Brain microvascular endothelial cell (primary cell): ENCODE data around the gene PAN3.

Experiments
- DNase-seq: peaks from one replicate; pipeline ENCODE4 v3.0.0-alpha.2; 2020
- H3K27ac ChIP-seq: fragments of 250-450 bp; sonication (Bioruptor Pico); 2 replicates; pipeline ENCODE4 v1.5.1; 2020; ENCODE audit warnings: mild to moderate bottlenecking, moderate library complexity
- H3K27me3 ChIP-seq: fragments of 250-450 bp; sonication (Bioruptor Pico); replicated peaks from 2 replicates; pipeline ENCODE4 v1.5.1; 2020; ENCODE audit warnings: mild to moderate bottlenecking
- H3K36me3 ChIP-seq: fragments of 250-450 bp; sonication (Bioruptor Pico); replicated peaks from 2 replicates; pipeline ENCODE4 v1.5.1; 2020; ENCODE audit warnings: mild to moderate bottlenecking
- H3K4me3 ChIP-seq: 2 replicates; pipeline ENCODE4 v1.5.1; 2011; ENCODE audit warnings: low read depth, mild to moderate bottlenecking, control low read depth, low read length, moderate library complexity
- CTCF ChIP-seq: IDR thresholded peaks from 2 replicates; pipeline ENCODE4 v1.5.1; 2011; ENCODE audit warnings: low read depth, mild to moderate bottlenecking, moderate library complexity, low read length, control low read depth, inconsistent platforms; ENCODE audit errors: missing control alignments
- in situ Hi-C: cut with HindIII; loops from 2 replicates; pipeline ENCODE4 v1.10.0; 2017; ENCODE audit warnings: low sequenced_read_pairs, low pct_ligation_motif_present

PAN3 gene

GRCh38 chr13:28117689-28118377 lies 20.5 kb upstream of the PAN3 start:
- H3K27ac ChIP-seq = no peak overlapping the region
- H3K27me3 ChIP-seq = no peaks in the 10 kb centered on the region
- no peaks in the 10 kb centered on the region for H3K36me3 ChIP-seq
- no peak for DNase-seq
- H3K4me3 ChIP-seq = no peak overlapping the region
- no peak for TF ChIP-seq CTCF
- in situ Hi-C loops = no loop called here

GRCh38 chr13:28120317-28120716 lies 18.0 kb upstream of the PAN3 start:
- Histone ChIP-seq H3K27ac (no peak overlapping the region), H3K4me3 (no peak overlapping the region), H3K27me3 (no peaks in the 10 kb centered on the region), H3K36me3 (no peaks in the 10 kb centered on the region)
- in situ Hi-C loops = no loop called here
- no peak for DNase-seq
- no peak for TF ChIP-seq CTCF

- Histone ChIP-seq H3K27me3 (no peaks in the 10 kb centered on the region), H3K4me3 (no peak overlapping the region), H3K27ac (no peak overlapping the region), H3K36me3 (no peaks in the 10 kb centered on the region)
- TF ChIP-seq CTCF = no peak
- DNase-seq = no peak
- in situ Hi-C loops = no loop called here
Measured at GRCh38 chr13:28121224-28121623, 17.1 kb upstream of the PAN3 start.

GRCh38 chr13:28128030-28128429 lies 10.3 kb upstream of the PAN3 start:
- Histone ChIP-seq H3K27me3 (no peaks in the 10 kb centered on the region), H3K4me3 (no peak overlapping the region), H3K27ac (no peak overlapping the region), H3K36me3 (no peaks in the 10 kb centered on the region)
- no peak for DNase-seq
- in situ Hi-C loops = no loop called here
- no peak for TF ChIP-seq CTCF

GRCh38 chr13:28128926-28129325 lies 9.4 kb upstream of the PAN3 start:
- TF ChIP-seq CTCF = no peak
- Histone ChIP-seq H3K27me3 (no peaks in the 10 kb centered on the region), H3K4me3 (no peak overlapping the region), H3K36me3 (no peaks in the 10 kb centered on the region), H3K27ac (no peak overlapping the region)
- in situ Hi-C loops = no loop called here
- no peak for DNase-seq
